Measurements from ENCODE around the gene TTC9C.

DNA sequence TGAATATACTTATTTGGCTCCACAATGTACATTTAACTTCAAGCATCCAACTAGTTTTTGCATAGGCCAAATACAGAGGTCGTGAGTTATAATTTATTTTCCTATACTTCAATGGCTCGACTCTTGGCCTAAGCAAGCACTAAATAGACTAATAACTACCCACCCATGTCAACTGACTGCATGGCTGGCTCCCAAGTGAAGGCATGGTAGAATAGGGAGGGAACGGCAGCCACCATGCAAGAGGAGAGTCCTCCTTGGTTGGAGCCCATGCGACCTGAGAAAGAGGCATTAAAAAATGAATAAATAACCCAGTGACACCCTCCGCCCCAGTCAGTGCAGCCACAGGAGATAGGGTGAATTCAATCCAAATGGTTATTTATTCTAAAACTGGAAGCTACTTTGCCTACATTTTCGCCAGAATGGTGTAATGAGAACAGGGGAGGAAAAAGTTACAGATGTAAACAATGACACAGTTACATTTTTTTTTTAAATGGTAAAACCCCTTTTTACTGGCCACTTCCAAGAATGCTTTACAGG is 15.9 kb upstream of the TTC9C start:
- TF ChIP-seq, protein P1, sequence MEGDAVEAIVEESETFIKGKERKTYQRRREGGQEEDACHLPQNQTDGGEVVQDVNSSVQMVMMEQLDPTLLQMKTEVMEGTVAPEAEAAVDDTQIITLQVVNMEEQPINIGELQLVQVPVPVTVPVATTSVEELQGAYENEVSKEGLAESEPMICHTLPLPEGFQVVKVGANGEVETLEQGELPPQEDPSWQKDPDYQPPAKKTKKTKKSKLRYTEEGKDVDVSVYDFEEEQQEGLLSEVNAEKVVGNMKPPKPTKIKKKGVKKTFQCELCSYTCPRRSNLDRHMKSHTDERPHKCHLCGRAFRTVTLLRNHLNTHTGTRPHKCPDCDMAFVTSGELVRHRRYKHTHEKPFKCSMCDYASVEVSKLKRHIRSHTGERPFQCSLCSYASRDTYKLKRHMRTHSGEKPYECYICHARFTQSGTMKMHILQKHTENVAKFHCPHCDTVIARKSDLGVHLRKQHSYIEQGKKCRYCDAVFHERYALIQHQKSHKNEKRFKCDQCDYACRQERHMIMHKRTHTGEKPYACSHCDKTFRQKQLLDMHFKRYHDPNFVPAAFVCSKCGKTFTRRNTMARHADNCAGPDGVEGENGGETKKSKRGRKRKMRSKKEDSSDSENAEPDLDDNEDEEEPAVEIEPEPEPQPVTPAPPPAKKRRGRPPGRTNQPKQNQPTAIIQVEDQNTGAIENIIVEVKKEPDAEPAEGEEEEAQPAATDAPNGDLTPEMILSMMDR (conservative IDR thresholded peaks at IDR 0.05; ENCODE audit: low read depth, low read length), result no peak
- TF ChIP-seq EZH2 (IDR thresholded peaks at IDR 0.05; ENCODE audit: borderline replicate concordance, low read depth, low read length, poor library complexity, severe bottlenecking), result no peak

Data from A673 (cell line).